NCI-H526 (cell line): Measurements from ENCODE around the gene ZNF579.

ENCODE experiments used
- DNase-seq, 2 experiments: peaks; one replicate each; lab custom pipeline; 2025; lab: John Stamatoyannopoulos, UW

ZNF579 gene

DNA sequence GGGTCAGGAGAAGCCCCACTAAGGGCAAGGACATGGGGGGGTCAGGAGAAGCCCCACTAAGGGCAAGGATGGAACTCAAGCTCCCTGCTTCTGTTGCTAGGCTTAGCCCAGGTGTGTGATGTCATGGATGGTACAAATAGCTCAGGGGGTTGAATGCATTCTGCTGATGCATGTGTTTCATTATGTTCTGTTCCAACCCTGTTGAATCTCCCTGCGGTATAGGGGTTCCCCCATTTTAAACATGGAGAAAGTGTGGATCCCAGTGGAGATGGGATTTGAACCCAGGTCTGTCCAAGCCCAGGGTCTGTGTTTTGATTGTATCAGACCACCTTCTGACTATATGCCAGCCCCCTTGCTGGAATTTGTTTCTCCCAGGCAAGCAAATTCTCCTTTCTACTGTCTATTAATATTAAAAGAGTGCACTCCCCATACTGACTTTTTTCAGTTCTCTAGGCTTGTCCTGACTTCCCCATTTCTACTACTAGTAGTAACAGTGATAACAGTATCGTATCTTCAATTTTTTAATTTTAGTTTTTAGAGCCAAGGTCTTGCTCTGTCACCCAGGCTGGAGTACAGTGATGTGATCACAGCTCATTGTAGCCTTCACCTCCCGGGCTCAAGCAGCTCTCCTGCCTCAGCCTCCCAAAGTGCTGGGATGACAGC, 31.5 kb upstream of the ZNF579 start:
- no peak for DNase-seq

DNA sequence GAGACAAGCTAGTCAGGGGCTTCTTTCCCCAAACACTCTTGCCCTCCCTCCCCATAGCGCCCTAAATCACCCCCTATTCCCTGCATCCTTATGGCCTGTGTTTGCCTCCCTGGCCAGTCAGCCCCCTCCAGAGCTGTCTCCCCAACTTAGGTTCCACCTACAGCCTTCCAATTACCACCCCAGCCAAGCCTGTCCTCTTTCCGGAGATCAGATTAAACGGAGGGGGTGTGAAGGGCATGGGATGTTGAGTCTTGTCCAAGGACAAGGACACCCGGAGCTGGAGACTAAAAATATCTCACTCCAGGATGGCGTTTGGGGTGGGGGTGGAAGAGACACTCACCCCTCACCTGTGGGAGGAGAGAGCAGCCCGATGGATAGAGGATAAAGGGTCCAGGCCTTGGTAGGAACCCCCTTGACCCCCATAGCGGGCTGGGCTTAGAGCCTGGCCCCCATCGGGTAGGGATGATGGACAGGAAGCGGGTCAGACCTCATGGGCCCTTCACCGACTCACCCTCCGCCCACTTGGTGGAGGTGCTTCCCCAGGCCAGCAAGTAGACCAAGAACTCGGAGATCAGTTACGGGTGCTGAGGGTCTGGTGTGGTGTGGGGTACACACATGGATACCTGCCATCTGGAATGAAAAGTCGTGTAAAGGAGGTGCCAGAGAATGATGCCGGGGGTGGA, 30.8 kb upstream of the ZNF579 start:
- no peak for DNase-seq

DNA sequence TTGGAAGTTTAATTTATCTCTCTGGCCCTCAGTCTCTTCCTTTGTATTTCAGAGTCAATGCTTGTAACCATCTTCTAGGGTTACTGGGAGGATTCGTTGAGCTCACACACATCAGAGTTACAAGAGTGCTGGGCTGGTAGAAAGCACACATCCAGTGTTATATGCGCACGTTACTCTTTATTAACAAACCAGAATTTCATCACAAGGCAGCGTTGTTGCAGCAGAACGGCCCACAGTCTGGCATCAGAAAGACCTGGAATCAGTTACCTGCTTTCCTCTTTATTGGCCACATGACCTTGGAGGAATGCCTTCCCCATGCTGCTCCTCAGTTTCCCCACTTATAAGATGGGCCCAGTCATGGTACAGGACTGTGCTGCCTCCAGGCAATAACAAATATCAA, 28.7 kb upstream of the ZNF579 start:
- no peak for DNase-seq

DNA sequence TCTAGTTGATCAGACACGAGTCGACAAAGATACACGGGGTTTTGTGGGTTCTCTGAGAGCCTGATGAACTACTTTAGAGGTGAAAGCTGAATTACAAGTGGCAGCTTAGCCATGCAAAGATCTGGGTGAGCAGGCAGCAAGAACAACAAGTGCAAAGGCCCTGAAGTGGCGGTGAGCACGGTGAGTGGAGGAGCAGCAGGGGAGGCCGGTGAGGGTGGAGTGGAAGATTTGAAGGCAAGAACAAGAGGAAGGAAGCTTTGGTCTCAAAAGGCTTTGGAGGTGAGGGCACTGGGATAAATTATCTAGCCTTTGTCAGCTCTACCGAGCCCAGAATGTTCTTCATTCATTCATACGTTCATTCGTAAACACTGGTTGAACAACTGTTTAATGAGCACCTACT, 26.2 kb upstream of the ZNF579 start:
- DNase-seq, result no peak

DNA sequence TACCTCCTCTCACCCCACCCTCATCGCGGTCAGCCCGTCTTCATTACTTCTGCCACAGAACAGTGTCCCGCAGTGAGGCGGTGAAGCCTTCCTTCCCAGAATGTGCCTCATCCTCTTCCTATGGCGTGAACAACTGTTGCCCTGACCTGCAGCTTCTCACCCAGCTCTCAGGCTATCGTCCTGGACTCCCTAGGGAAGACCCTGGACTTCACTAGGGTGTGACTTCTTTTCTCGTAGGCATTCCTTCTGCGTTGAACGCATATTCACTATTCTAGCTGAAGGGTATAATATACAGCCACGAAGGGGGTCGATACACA, 25.8 kb upstream of the ZNF579 start:
- no peak for DNase-seq

DNA sequence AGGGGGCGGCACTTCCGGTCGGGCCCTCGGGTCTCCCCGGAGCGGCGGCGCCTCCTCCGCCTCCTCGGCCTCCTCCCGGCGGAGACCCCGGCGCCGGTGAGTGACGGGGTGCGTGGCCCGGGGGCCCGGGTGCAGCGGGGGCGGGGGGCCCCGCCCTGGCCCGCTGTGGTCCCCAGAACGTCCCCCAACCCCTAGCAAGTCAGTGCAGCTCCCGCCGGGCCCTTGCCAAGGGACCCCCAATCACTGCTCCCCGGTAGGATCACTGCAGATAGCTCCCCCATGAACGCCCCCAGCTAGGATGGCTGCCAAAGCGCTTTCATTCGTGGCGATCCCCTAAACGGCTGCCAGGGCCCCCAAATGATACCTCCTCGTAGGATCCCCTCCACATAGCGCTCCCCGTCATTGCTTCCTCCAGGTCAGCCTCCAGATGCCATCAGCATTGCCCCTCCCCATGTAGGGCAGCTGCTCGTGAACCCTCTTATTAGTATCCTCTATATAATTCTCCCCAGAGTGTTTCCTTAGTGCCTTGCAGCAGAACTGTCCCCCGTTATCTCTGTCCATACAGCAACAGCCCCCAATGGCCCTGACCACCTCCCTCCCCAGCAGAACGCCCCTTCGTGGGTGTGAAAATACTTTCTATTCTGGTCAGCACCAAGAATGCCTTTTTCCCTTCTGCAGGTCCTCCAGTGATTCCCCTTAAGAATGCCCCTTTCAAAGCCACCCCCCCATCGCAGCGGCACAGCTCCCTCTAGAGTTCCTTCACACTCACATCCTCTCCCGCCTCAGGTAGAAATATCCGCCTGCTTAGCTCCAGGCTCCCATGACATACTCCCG, 25.2 kb upstream of the ZNF579 start, which contains the start of gene ZNF865:
Gene ZNF865 (plus strand): TSS at position 11 of the 834 bp plus-strand sequence. CDS start 7,972 bp downstream, outside the sequence.
- peak; percentile 79 to 91 for DNase-seq

DNA sequence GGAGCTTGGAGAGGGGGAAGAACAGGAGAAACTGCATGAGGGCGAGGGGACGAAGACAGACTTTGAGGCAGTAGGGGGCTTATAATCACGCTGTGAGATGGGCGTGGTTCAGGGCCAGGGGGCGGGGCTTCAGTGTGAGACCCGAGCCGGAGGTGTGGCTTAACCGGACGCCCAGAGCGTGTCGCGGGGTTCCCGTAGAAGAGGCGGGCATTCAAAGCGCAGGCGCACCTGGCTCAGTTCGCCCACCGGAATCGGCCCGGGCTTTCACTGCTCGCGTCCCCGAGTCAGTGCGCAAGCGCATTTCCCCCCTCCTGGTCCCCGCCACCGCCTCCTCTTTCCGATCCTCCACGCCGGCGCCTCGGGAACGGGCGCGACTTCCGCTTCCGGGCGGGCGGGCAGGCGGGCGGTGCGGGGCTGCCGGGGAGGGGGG, 24.6 kb upstream of the ZNF579 start:
- DNase-seq, result peak; percentile 96 to 100

DNA sequence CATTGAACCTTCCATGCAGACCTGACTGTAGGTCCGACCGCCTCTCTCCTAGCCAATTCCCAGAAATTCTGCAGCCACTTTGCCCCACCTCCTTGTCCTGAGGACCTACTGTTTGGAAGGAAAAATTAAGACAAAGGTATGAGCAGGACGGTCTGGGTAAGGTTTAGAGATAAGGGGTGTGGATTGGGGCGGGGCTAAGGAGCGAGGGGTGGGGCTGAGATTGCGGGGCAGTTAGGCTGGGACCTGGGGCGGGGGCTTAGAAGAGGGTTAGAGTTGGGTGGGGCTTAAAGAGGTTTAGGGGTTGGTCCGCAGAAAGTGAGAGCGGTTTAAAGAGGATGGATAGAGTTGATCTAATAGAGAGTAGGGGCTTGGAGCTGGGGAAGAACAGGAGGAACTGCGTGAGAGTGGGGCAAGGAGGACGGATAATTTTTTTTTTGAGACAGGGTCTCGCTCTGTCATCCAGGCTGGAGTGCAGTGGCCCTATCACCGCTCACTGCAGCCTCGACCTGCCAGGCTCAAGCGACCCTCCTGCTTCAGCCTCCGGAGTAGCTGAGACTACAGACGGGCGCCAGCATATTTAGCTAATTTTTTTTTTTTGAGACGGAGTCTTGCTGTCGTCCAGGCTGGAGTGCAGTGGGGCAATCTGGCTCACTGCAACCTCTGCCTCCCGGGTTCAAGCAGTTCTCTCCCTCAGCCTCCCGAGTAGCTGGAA, 23.1 kb upstream of the ZNF579 start:
- peak in 1 of 2 experiments; percentile 24 for DNase-seq

DNA sequence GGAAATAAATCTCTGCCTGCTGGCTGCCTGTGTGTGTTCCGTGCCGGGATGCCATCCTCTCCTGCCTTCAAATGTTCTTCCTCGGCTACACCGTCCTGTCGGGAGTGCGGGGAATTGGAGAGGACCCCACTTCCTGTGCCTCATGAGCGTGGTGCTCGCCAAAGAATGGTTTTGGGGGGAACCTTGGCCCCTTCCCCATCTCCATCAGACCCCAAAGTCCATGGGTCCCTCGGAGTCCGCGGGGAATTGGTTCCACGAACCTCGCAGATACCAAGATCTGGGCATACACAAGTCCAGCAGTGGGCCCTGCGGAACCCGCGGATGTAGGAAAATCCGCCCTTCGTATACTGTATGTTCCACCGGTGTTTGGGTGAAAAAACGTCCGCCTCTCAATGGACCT, 22.5 kb upstream of the ZNF579 start:
- no peak for DNase-seq

DNA sequence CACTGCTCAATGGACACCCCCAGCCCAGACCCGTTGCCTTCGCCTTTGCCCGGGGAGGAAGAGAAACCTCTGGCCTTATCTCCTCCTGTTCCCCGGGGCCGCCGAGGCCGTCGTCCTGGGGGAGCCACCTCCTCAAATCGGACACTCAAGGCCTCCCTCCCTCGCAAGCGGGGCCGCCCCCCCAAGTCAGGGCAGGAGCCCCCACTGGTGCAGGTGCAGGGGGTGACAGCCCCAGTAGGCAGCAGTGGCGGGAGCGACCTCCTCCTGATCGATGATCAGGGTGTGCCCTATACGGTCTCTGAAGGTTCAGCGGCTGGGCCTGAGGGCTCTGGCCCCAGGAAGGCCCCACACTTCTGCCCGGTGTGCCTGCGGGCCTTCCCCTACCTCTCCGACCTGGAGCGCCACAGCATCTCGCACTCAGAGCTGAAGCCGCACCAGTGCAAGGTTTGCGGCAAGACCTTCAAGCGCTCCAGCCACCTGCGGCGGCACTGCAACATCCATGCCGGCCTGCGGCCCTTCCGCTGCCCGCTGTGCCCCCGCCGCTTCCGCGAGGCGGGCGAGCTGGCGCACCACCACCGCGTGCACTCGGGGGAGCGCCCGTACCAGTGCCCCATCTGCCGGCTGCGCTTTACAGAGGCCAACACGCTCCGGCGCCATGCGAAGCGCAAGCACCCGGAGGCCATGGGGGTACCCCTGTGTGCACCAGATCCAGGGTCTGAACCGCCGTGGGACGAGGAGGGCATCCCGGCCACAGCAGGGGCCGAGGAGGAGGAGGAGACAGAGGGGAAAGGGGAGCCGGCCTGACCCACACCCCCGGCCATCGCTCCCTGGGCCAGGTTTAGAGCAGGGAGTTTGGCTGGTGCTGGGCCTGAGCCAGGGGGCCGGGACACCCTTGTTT, 21.7 kb upstream of the ZNF579 start:
- no peak for DNase-seq

DNA sequence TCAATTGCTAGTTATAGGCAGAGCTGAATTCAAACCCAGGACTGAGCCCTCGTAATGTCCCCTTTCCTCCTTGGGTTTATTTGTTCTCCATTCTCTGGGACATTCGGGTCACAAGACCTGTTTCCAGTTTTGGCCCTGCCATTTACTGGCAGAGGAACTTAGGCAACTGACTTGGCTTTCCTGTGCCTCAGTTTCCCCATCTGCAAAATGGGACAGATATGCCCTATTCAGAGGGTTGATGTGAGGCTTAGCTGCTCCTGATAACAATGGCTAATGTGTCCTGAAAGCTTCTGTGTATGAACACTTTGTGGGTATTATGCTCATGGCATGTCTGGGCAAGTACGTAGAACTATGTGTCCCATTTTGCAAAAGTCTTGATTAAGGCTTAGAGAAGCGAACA, 20.4 kb upstream of the ZNF579 start:
- no peak for DNase-seq

DNA sequence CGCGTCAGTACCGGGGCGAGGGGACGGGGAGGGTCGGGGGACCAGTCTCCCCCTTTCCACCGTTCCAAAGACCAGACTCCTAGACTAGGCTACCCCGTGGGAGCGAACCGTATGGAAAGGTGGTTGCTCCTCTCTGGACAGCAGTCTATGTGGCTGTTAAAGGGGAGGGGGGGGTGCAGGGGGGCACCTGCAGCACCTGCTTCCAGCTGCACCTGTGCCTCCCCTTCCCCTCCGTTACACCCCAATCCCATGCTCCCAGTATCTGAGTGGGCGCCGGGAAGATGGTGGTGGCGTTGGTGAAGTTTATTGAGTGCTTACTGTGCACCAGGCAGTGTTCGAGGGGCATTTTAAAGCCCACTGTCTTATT, 20.0 kb upstream of the ZNF579 start:
- DNase-seq, result no peak

DNA sequence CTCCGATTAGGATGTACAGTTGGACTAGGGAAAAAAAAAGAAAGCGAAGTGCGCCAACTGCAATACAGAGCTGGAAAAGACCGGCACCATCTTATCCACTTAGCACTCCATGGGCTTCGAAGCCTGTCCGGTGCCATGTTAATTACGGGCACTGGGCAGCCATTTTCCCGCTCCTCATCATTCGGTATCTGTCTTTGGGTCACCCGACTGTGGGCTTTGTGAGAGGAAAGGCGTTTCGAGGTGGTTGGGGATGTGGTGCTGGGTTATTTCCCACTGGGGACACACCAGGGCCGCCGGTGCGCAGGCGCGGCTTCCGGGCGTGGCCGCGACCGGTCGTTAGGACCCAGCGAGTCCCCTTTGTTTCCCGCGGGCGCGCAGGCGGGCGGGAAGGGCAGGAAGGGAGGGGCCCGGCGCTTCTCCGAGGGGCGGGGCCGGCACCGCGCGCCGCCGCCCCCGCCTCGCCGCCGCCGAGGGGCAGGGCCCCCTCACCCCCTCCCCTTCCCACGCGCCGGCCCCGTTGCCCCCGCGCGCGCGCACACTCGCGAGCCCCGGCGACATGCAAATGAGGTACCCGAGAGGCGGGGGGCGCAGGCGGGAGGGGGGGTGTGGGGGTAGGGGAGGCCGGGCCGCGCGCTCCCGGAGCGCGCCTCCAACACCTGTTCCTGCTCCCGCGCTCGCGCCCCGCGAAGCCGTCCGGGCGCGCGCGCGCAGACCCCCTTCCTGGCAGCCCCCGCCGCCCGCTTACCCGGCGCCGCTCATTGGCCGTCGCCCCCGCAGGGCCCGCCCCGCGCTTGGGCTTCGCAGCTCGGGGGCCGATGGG, 19.4 kb upstream of the ZNF579 start, which contains the start of gene ZNF524:
Gene ZNF524 (plus strand): TSS at position 447 of the 820 bp plus-strand sequence. CDS start 1,825 bp downstream, outside the sequence.
- peak; percentile 96 to 99 for DNase-seq

DNA sequence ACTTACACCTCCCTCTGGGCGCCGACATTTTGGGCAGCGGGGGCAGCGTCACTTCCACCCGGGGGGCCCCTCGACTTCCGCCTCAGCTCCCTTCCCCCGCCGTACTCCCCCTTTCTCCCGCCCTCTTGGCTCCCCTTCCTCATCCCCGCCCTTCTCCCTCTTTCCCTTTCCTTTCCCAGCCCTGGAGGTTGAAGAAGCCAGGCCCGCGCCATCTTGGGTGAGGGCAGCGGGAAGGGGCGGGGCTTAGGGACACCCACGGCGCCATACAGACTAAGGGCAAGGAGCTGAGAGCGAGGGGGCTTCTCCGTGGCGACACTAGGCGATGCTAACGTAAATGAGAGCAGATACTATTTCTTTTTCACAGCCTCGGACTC, 18.8 kb upstream of the ZNF579 start, which contains the start of gene FIZ1:
Gene FIZ1 (minus strand): TSS at position 50 of the 374 bp plus-strand sequence. CDS start 1,652 bp downstream, outside the sequence.
- DNase-seq, result peak; percentile 99

DNA sequence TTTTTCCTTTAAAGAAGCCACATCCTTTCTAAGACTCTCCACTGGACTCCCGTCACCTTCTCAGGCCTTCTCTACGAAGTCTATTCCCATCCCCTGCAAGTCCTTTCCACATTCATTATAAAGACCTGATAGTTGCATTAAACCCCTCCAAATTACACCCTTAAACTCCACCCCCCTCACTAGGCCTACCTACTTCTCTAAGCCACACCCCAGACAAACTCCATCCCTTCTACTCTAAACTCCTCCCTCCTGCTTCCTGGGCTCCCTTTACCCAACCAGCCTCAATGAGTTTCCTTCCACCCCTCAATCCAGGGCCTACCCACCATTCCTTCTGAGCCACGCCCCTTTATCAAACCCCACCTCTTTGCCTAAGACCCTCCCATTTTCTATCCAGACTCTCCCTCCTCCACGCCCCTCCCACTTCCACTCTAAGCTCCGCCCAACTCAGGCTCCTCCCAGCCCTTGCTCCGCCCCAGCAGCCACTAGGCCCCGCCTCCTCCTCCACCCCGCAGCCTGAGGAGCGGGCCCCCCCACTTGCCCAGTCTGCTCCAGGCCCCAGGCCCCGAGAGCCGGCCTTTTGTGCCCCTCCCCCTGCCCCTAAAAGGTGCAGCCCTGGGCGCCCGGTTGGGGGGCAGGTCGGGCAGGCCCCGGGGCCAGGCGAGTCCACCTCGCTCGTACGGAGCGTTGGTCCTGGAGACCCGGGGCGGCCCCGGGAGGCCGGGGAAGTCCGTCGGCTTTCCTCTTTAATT, 18.2 kb upstream of the ZNF579 start:
- DNase-seq, result peak; percentile 94 to 97

DNA sequence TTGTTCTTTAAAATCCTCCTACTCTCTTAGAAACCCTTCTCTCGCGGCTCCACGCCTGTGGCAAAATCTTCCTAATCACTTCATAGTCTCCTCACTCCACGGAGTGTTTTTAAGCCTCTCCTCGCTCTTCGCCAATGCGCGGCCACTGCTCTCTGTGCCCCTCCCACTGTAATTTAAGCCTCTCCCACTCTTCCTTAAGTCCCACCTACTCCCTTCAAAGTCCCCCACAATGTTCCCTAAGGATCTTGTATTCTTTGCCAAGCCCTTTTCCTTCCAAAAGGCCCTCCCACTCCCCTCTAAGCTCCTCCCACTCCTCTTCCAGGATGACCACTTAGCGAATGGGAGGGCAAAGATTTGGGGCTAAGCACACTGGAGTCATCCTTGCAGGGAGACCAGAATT, 17.4 kb upstream of the ZNF579 start:
- no peak for DNase-seq

DNA sequence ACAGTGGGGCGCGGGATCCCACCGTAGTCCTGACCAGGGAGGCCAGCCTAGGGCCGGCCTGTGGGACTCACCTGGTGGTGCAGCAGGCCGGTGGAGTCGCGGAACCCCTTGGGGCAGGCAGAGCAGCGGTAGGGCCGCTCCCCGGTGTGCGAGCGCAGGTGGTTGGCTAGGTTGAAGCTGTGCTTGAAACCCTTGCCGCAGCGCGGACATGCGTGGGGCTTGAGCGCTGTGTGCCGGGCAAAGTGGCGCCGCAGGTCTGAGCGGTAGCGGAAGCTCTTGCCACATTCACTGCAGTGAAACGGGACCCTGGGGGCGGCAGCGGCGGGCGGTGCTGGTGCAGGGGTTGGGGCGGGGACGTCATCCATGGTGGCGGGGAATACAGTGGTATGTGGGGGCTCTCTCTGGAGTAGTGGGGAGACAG, 16.9 kb upstream of the ZNF579 start:
- no peak for DNase-seq

DNA sequence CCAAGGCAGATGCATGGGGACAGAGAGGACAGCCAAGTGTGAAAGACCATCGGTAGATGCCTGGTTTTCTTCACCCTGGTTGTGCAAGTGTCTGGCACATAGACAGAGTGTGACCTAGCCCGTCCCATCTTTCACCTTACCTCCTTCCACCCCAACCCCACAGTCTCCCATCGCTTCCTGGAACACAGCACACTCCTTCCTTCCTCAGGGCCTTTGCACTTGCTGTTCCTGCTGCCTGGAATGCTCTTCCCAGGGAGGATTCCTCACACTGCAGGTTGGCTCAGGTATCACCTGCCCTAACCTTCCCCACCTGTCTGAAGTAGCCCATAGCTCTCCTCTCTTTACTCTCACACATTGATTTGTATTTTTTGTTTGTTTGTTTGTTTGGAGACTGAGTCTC, 15.7 kb upstream of the ZNF579 start:
- no peak for DNase-seq

DNA sequence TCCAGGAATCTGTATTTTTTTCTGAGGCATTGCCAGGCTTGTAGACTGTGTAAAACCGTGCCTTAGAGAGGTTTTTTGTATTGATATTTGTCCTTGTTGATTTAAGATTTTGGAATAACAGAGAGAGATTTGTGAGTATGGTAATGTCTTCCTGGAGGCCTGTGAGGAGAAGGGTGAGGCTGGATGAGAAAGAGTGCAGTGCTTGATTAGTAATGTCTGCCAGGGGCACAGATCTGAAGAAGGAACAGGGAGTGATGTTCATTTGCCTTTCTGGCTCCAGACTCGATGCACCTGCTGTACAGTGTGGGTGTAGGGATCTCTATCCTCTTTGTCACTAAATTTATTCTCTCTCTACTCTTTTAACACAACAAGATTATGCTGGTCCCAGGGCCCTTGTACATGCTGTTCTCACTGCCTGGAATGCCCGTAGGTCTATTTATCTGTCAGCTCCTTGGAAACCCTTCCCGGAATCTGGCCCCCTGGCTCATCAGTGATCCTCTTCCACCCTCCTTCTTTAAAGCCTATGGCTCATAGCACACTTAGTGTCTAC, 14.4 kb upstream of the ZNF579 start:
- DNase-seq, result no peak
